GM06990 (cell line): ENCODE measurements around the gene GRAMD1A.
"Not testable (repeated sequence)": the region's sequence is repeated elsewhere in the genome, so short reads cannot be mapped to it uniquely, and the experiment has no call there.

Experiments used
- DNase-seq: peaks from one replicate; pipeline ENCODE4 v3.0.0-alpha.2; 2011; ENCODE audit not compliant: insufficient read length; ENCODE audit errors: extremely low read depth
- H3K27me3 ChIP-seq: replicated peaks from 2 replicates; pipeline ENCODE4 v1.6.0; 2011; ENCODE audit warnings: low read length; ENCODE audit not compliant: control insufficient read depth, insufficient read depth
- H3K36me3 ChIP-seq: 2 replicates; pipeline ENCODE4 v1.5.1; 2011; ENCODE audit warnings: low read length; ENCODE audit not compliant: control insufficient read depth, insufficient read depth
- H3K4me3 ChIP-seq: replicated peaks from 2 replicates; pipeline ENCODE4 v1.5.1; 2011; ENCODE audit warnings: low read depth, mild to moderate bottlenecking, control low read depth, low read length
- CTCF ChIP-seq: IDR thresholded peaks from 2 replicates; pipeline ENCODE4 v1.5.1; 2011; ENCODE audit warnings: low read length, control low read depth, mild to moderate bottlenecking, inconsistent platforms; ENCODE audit not compliant: insufficient read depth, poor library complexity, severe bottlenecking

GRAMD1A gene

GRCh38 chr19:35027009-35027408 lies 26.9 kb downstream of the GRAMD1A start:
- peaks cover 2% of the 10 kb centered on the region for H3K27me3 ChIP-seq
- peaks cover 27% of the 10 kb centered on the region for H3K36me3 ChIP-seq
- no peak overlapping the region for H3K4me3 ChIP-seq
- no peak for TF ChIP-seq CTCF
- no peak for DNase-seq

- Histone ChIP-seq H3K36me3 (peaks cover 21% of the 10 kb centered on the region), H3K4me3 (no peak overlapping the region), H3K27me3 (peaks cover 2% of the 10 kb centered on the region)
- no peak for DNase-seq
- TF ChIP-seq CTCF, result no peak
Observed at GRCh38 chr19:35027851-35028599, 27.9 kb downstream of the GRAMD1A start.

GRCh38 chr19:35028600-35028885 lies 28.4 kb downstream of the GRAMD1A start:
- not testable (repeated sequence) for DNase-seq, H3K4me3 ChIP-seq, H3K27me3 ChIP-seq
- peaks cover 20% of the 10 kb centered on the region for H3K36me3 ChIP-seq

- H3K4me3 ChIP-seq, H3K27me3 ChIP-seq, DNase-seq: not testable (repeated sequence)
- peaks cover 13% of the 10 kb centered on the region for H3K36me3 ChIP-seq
Observed at GRCh38 chr19:35029275-35029736, 29.2 kb downstream of the GRAMD1A start.

GRCh38 chr19:35029737-35030256 lies 29.7 kb downstream of the GRAMD1A start:
- Histone ChIP-seq H3K4me3 (no peak overlapping the region), H3K36me3 (peaks cover 11% of the 10 kb centered on the region), H3K27me3 (peaks cover 2% of the 10 kb centered on the region)
- DNase-seq, result no peak
- no peak for TF ChIP-seq CTCF

GRCh38 chr19:35030257-35031071 lies 30.3 kb downstream of the GRAMD1A start, which contains the start of gene SCN1B:
SCN1B (plus strand) TSS chr19:35030470; CDS start chr19:35030821, 351 bp downstream.
- Histone ChIP-seq H3K27me3 (peaks cover 2% of the 10 kb centered on the region), H3K4me3 (no peak within 1 kb of the TSS), H3K36me3 (peaks cover 9% of the 10 kb centered on the region)
- no peak for DNase-seq
- no peak for TF ChIP-seq CTCF
